Progenitor cell of endocrine pancreas (in vitro differentiated cells): ENCODE results near the gene CREBBP. TPM values are rescaled to one million over a fixed set of nuclear protein-coding genes. Genes with fewer than 3 reads are reported as not detected.

ENCODE experiments used
- DNase-seq: peaks from one replicate; pipeline ENCODE4 v3.0.0; 2021; ENCODE audit warnings: low spot score; ENCODE audit not compliant: unreplicated experiment
- H3K27ac Mint-ChIP-seq: 2 replicates; pipeline ENCODE4 v1.8.0; 2021; ENCODE audit warnings: mild to moderate bottlenecking, moderate library complexity, mixed read lengths
- H3K27me3 Mint-ChIP-seq: 2 replicates; pipeline ENCODE4 v1.8.0; 2021; ENCODE audit warnings: mixed read lengths
- H3K36me3 Mint-ChIP-seq: 2 replicates; pipeline ENCODE4 v1.8.0; 2022; ENCODE audit warnings: mixed read lengths; ENCODE audit not compliant: insufficient read depth
- H3K4me1 Mint-ChIP-seq: 2 replicates; pipeline ENCODE4 v1.8.0; 2021; ENCODE audit warnings: low read depth, mixed read lengths
- H3K4me3 Mint-ChIP-seq: 2 replicates; pipeline ENCODE4 v1.8.0; 2021; ENCODE audit warnings: low read depth, mild to moderate bottlenecking, moderate library complexity, mixed read lengths
- H3K9me3 Mint-ChIP-seq: 2 replicates; pipeline ENCODE4 v1.8.0; 2021; ENCODE audit warnings: low read depth, mixed read lengths
- total RNA-seq: library from RNA; stranded (reverse); gene quantifications from 2 replicates; pipeline ENCODE4 v1.2.1, GENCODE V29; 2021
- TF ChIP-seq, protein P1 (sequence below): fragments of 200-600 bp; sonication (generic); IDR thresholded peaks from one replicate; pipeline ENCODE4 v1.5.0; 2021; ENCODE audit warnings: antibody characterized with exemption, mild to moderate bottlenecking; ENCODE audit not compliant: unreplicated experiment

The CREBBP gene
- total RNA-seq, 1 donor from 2014 or later: 144 TPM

DNA sequence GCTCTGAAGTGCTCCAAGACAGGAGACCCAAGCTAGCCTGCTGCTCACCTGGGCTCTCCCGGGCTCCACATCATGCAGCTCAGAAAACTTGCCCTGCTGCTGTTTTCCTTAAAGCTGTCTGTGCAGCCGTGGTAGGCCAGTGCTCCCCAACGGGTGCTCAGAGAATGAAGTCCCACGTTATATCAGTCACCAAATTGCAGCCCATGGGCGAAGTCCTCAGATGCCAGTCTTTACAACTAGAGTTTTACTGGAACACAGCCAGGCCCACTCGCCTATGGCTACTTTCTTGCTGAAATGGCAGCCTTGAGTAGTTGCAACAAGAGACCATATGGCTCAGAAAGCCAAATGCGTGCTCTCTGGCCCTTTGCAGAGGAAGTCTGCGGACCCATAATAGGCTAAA is 6.3 kb downstream of the CREBBP start:
- peaks cover 2% of the 10 kb centered on the region for H3K36me3 Mint-ChIP-seq

DNA sequence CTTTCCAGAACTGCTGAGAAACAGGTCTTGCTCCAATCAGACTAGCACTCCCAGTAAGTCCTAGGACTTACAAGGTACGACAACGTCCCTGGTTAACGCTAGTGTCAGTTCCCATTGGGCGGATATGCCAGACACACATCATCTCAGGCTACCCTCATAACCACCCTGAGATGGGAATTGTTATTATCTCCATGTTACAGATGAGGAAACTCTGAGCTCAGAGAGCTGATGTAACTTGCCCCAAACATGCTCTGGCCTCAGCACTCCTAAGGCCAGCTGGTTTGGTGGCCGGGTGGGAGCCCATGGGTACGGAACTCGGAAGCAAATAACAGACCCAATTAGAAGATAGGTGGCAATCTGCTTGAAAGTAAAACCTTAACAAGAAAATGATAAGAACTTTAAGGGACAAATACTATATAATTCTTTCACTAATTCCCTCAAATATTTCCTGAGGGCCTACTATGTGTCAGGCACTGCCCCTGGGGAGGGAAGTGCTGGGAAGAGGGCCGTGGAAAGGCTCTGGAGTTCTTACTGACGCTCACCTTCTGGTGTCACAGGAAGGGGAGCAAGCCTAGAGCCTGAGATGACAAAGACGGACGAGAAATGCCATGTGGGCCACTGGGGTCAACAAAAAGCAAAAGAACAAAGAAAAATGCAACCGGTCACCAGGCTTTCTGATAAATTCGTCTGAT is 6.9 kb downstream of the CREBBP start:
- Mint-ChIP-seq H3K4me1 (peaks cover 88% of the 10 kb centered on the region), H3K4me3 (peak overlapping the region; percentile 58), H3K27me3 (no peaks in the 10 kb centered on the region), H3K36me3 (peaks cover 2% of the 10 kb centered on the region), H3K9me3 (no peaks in the 10 kb centered on the region), H3K27ac (peak overlapping the region; percentile 72)
- TF ChIP-seq, protein P1, sequence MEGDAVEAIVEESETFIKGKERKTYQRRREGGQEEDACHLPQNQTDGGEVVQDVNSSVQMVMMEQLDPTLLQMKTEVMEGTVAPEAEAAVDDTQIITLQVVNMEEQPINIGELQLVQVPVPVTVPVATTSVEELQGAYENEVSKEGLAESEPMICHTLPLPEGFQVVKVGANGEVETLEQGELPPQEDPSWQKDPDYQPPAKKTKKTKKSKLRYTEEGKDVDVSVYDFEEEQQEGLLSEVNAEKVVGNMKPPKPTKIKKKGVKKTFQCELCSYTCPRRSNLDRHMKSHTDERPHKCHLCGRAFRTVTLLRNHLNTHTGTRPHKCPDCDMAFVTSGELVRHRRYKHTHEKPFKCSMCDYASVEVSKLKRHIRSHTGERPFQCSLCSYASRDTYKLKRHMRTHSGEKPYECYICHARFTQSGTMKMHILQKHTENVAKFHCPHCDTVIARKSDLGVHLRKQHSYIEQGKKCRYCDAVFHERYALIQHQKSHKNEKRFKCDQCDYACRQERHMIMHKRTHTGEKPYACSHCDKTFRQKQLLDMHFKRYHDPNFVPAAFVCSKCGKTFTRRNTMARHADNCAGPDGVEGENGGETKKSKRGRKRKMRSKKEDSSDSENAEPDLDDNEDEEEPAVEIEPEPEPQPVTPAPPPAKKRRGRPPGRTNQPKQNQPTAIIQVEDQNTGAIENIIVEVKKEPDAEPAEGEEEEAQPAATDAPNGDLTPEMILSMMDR: no peak
- no peak for DNase-seq

More for the DNA sequence above, 6.3 kb downstream of the CREBBP start:
- Mint-ChIP-seq H3K27ac (peak overlapping the region; percentile 72), H3K9me3 (no peaks in the 10 kb centered on the region), H3K4me1 (peaks cover 88% of the 10 kb centered on the region), H3K4me3 (no peak overlapping the region), H3K27me3 (no peaks in the 10 kb centered on the region)
- DNase-seq: no peak
- TF ChIP-seq, protein P1: no peak

DNA sequence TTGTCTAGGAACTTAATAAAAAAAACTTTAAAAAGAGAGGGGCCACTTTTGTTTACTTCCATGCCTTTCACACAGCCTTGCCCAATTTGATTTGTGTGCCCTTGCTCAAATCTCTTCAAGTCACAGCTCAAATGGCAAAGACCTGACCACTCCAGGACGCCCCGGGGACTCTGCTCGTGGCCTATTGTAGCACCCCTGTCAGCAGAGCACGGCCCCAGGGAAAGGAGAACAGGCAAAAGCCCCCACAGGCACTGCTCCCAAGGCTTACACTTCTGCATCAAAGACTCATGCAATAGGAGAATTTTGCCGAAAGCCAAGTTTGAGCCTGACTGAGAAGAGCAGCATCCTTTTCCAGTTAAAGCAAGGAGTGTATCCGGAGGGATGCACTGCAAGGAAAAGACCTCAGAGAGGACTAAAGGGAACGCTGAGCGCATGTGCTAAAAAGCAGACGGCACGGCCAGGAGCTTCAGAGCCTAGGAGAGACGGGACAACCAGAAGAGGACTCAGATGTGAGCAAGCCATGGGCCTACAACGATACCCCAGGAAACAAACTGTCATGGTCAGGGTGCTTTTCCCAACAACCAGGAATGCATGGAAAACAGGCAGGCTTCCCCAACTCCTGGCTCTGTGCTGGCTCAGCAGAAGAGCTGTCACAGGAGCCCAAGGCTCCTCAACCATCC is 8.2 kb downstream of the CREBBP start:
- no peaks in the 10 kb centered on the region for H3K27me3 Mint-ChIP-seq
- TF ChIP-seq, protein P1: no peak
- DNase-seq: no peak
- H3K36me3 Mint-ChIP-seq: no peaks in the 10 kb centered on the region
- peak overlapping the region; percentile 12 for H3K4me3 Mint-ChIP-seq
- peaks cover 80% of the 10 kb centered on the region for H3K4me1 Mint-ChIP-seq
- peak overlapping the region; percentile 67 for H3K27ac Mint-ChIP-seq
- no peaks in the 10 kb centered on the region for H3K9me3 Mint-ChIP-seq

DNA sequence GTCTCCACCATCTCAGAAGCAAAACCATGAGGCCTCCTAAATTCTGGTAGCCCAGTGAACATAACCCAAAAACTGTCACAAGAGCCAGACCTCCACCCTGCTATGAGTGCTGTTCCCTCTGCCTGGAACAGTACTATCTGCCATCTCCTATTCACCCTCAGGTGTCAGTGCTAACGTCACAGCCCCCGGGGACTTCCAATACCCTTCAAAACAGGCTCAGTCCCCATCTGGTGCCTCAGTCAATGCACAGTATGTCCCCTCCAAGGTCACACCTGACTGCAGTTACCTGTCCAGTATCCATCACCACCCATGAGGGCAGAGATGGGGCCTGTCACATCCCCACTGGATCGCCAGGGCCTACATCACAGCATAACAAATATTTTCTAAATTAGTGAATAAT is 11.5 kb downstream of the CREBBP start:
- no peak for DNase-seq
- Mint-ChIP-seq H3K9me3 (no peaks in the 10 kb centered on the region), H3K4me3 (no peak overlapping the region), H3K4me1 (peaks cover 62% of the 10 kb centered on the region), H3K27me3 (no peaks in the 10 kb centered on the region), H3K36me3 (peaks cover under 1% of the 10 kb centered on the region), H3K27ac (peak overlapping the region; percentile 65)
- TF ChIP-seq, protein P1: no peak

DNA sequence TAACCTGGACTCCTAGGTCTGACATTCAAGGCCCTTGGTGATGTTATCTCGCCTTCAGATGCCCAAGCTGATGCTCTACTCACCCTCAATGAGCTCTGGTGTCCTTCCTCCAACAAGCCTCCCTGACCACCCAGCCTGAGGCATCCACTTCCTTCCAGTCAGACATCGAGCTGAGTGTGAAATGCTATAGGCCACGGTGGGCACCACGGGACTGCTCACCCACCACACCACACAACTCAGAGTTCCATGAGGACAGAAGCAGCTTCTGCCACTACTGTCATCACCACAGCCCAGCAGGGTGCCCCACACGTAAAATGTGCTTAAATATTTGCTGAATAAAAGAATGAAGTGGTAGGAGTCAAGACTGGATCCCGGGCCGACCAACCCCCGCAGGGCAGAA is 12.0 kb downstream of the CREBBP start:
- H3K4me3 Mint-ChIP-seq: no peak overlapping the region
- no peaks in the 10 kb centered on the region for H3K9me3 Mint-ChIP-seq
- no peak for DNase-seq
- H3K4me1 Mint-ChIP-seq: peaks cover 62% of the 10 kb centered on the region
- peak overlapping the region; percentile 38 for H3K27ac Mint-ChIP-seq
- H3K36me3 Mint-ChIP-seq: peaks cover 1% of the 10 kb centered on the region
- TF ChIP-seq, protein P1: no peak
- H3K27me3 Mint-ChIP-seq: no peaks in the 10 kb centered on the region
